NCI-H774 (cell line): Measurements from ENCODE around the gene TMEM256.

Experiments
- DNase-seq: peaks from one replicate; lab custom pipeline; 2025; lab: John Stamatoyannopoulos, UW

The TMEM256 gene

DNA sequence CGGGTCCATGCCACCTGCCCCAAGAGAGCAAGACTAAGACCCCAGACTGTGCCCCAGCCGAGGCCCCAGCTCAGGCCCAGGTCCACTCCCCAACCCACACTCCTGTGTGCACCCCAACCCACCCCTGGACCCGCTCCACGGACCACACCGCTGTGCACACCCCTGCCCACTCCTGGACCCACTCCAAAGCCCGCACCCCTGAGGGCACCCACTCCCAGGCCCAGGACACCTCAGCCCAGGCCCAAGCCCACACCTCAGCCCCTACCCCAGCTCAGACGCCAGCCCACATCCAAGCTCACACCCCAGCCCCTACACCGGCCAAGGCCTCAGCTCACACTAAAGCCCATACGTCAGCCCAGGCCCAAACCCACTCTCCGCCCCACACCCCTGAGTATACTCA, 25.8 kb upstream of the TMEM256 start:
- no peak for DNase-seq

DNA sequence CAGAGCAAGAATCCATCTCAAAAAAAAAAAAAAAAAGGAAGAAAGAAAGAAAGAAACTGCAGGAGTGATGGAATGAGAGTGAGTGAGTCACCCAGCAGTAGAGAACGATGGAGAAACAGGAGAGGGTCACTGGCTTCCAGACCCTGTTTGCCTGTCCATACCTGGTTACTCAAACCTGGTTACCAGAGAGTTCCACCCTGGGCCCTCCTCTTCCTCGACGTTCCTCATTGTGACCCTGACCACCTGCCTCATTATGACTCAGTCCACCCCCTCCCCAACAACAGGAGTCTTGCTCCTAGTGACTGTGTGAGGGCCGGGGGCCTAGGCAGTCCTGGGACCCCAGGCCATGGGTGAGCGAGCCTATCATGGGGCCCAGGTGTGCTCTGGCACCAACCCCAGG, 24.7 kb upstream of the TMEM256 start, which contains the start of gene SPEM3:
TSS of gene SPEM3 (plus strand) at position 301 of the 400 bp plus-strand sequence. CDS start at position 347, 46 bp downstream.
- no peak for DNase-seq

DNA sequence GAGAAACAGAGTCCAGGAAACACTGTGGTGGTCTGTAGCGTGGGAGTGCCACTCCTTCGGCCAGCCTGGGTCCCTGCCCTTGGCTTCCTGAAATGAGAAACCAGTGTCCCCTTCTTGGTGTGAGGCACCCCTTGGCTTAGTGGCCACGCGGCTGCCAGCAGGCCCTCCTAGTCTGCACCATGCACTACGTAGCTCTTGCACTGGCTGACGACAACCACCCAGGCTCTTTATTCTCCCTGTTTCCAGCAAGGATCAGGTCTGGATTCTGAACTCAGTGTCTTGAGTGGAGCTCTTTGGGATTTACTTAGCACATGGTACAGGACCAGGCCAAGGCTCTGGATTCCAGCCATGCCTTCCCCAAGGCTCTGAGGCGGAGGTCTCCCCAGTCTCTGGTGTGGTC, 23.7 kb upstream of the TMEM256 start:
- DNase-seq: no peak

DNA sequence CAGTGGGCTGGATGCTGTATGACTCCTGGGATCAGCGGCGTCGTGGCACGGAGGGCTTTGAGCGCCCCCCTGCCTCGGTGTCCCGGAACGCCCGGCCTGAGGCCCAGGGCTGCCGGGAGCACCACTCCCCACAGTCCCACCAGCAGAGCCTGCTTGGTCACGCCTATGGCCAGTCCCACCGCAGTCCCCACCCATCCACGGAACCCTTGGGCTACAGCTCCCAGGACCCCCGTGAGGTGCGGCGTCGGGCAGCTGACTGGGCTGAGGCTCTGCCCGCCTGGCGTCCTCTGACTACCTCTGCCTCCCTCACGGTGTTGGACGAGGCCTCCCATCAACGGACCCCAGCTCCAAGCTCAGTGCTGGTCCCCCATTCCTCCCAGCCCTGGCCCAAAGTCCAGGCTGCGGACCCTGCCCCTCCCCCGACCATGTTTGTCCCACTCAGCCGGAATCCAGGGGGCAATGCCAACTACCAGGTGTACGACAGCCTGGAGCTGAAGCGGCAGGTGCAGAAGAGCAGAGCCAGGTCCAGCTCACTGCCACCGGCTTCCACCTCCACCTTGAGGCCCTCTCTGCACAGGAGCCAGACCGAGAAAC, 23.1 kb upstream of the TMEM256 start:
- DNase-seq: no peak

- DNase-seq: no peak
Observed at GRCh38 chr17:7426203-7426863, 22.4 kb upstream of the TMEM256 start.

- DNase-seq: no peak
Observed at GRCh38 chr17:7425756-7426155, 21.9 kb upstream of the TMEM256 start.

DNA sequence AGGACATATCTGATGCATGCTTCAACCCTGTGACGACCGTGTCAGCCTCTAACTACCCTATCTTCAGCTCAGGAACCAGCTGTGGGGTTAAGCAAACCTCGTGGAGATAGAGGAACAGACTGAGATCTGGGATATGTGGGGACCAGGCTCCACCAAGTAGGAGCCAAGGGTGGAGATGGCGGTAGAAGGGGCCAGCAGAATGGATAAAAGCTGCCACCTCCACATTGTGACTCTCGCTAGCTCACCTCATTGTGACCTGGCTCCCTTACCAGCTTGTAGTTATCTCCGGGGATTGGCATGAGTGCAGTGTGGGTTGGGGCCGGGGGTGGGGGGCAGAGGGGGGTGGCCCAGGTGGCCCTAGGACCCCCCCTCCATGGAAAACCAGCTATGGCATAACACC, 21.4 kb upstream of the TMEM256 start, which contains the start of gene SPEM2:
TSS of gene SPEM2 (plus strand) at position 301 of the 400 bp plus-strand sequence. CDS start at position 374, 73 bp downstream.
- no peak for DNase-seq

GRCh38 chr17:7423679-7424078, 19.8 kb upstream of the TMEM256 start:
- no peak for DNase-seq

DNA sequence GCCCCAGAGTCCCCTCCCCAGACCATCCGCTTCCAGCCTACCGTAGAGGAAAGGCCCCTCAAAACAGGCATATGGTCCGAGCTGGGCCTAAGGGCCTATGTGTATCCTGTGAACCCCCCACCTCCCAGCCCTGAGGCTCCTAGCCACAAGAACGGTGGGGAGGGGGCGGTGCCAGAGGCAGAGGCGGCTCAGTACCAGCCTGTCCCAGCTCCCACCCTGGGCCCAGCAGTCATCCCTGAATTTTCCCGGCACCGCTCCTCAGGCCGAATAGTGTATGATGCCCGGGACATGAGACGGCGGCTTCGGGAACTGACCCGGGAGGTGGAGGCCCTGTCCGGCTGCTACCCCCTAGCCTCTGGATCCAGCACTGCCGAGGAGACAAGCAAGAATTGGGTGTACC, 17.3 kb upstream of the TMEM256 start:
- no peak for DNase-seq

GRCh38 chr17:7419819-7420610, 16.1 kb upstream of the TMEM256 start, which contains the start of gene SPEM1:
SPEM1 (plus strand) TSS chr17:7420324; CDS start chr17:7420385, 61 bp downstream.
- no peak for DNase-seq

- DNase-seq: no peak
Observed at GRCh38 chr17:7418472-7419152, 14.7 kb upstream of the TMEM256 start.

DNA sequence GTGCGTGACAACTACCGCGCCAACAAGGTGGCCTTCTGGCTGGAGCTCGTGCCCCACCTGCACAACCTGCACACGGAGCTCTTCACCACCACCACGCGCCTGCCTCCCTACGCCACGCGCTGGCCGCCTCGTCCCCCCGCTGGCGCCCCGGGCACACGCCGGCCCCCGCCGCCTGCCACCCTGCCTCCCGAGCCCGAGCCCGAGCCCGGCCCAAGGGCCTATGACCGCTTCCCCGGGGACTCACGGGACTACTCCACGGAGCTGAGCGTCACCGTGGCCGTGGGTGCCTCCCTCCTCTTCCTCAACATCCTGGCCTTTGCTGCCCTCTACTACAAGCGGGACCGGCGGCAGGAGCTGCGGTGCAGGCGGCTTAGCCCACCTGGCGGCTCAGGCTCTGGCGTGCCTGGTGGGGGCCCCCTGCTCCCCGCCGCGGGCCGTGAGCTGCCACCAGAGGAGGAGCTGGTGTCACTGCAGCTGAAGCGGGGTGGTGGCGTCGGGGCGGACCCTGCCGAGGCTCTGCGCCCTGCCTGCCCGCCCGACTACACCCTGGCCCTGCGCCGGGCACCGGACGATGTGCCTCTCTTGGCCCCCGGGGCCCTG, 13.3 kb upstream of the TMEM256 start:
- DNase-seq: no peak

- DNase-seq: no peak
Observed at GRCh38 chr17:7416323-7416722, 12.4 kb upstream of the TMEM256 start.

- DNase-seq: no peak
Observed at GRCh38 chr17:7415784-7416183, 11.9 kb upstream of the TMEM256 start.

DNA sequence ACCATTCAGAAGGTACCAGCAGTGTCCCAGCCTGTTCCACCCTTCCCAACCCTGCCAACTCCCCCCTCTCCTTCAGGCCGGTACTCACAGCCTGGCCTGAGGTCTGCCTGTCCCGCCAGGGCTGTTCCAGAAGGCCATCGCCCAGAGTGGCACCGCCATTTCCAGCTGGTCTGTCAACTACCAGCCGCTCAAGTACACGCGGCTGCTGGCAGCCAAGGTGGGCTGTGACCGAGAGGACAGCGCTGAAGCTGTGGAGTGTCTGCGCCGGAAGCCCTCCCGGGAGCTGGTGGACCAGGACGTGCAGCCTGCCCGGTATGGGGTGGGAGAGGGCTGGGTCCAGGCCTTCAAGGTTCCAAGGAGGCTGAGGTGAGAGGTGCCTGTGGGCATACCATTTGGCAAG, 10.9 kb upstream of the TMEM256 start:
- DNase-seq: no peak

GRCh38 chr17:7413346-7413985, 9.6 kb upstream of the TMEM256 start:
- DNase-seq: no peak

- no peak for DNase-seq
Observed at GRCh38 chr17:7411427-7411750, 7.5 kb upstream of the TMEM256 start.

DNA sequence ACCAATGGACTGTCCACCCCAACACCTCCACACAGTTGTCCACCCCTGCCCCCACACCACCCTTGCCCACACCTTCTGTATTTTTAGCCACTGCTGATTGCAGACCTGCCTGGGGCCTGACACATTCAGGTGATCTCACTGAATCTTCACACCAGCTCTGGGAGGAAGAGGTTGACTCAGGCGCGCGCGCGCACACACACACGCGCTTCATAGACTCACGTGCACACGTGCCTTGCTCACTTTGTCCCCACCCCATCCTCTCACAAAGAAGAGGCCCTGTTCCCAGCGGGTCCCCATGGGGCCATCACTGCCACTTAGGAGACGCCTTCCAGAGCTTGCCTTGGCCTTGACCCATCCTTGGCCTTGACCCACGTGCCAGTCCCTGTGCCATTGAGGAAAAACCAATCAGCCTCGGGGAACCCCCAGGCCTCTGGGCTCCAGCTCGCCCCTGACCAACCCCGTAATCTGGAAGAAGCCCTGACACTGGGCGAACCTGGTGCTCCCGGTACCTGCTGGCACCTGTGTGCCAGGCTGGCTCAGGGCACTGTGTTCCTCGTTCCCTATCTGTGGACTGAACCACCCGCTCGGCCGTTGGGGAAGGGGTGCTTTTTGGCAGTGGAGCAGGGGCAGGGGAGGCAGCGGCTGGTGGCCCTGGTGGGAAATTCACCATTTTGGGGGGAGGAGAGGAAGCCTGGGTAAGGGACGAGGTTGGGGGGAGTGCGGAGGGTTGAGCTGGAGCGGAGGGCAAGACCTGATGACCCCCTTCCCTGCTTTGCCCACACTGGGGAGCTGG, 6.9 kb upstream of the TMEM256 start:
- no peak for DNase-seq

GRCh38 chr17:7409716-7410115, 5.8 kb upstream of the TMEM256 start:
- no peak for DNase-seq

DNA sequence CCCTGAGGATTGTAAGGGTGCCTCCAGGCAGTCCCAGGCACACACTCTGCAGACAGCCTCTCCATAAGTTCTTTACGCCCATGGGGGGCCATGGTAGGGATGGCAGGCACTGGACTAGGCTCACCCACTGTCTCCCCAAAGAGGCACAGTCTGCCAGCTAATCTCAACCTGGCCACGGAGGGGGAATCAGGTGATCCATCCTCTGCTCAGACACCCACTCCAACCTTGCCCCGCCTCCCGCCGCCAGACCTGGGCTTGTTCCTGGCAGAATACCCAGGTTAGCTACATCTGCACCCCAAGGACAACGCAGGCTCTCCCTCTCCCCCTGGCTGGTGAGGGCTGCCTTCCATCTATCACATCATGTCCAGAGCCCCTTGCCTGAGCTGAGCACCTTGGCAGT, 5.0 kb upstream of the TMEM256 start:
- no peak for DNase-seq

- no peak for DNase-seq
Observed at GRCh38 chr17:7408252-7408727, 4.4 kb upstream of the TMEM256 start.
